NCI-H1092 (cell line): ENCODE results near the gene SDSL.

Experiments used
- DNase-seq: peaks from one replicate; lab custom pipeline; 2025; lab: John Stamatoyannopoulos, UW

SDSL gene

GRCh38 chr12:113396828-113397496 is 25.2 kb upstream of the SDSL start:
- DNase-seq = no peak

GRCh38 chr12:113397497-113398197 is 24.5 kb upstream of the SDSL start:
- DNase-seq = no peak

GRCh38 chr12:113398346-113399290 is 23.6 kb upstream of the SDSL start:
- no peak for DNase-seq

DNA sequence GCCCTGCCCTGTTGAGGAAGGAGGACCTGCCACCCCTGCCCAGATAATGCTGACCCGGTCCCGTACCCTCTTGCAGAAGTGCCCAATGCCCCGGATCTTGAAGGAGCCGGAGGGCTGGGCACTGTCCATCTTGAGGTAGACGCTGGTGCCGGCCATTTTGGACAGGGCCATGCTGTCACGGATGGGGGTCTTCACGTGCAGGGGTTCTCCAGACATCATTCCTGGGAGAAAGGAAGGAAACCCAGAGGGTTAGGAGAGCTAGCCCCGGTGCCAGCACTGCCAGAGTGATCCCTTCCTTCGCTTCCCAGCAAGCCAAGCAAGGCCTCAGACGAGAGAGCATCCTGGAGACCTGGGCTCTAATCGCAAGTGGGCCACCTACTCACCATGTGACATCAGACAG is 22.7 kb upstream of the SDSL start:
- no peak for DNase-seq

GRCh38 chr12:113400362-113400761 is 21.8 kb upstream of the SDSL start:
- DNase-seq = no peak

DNA sequence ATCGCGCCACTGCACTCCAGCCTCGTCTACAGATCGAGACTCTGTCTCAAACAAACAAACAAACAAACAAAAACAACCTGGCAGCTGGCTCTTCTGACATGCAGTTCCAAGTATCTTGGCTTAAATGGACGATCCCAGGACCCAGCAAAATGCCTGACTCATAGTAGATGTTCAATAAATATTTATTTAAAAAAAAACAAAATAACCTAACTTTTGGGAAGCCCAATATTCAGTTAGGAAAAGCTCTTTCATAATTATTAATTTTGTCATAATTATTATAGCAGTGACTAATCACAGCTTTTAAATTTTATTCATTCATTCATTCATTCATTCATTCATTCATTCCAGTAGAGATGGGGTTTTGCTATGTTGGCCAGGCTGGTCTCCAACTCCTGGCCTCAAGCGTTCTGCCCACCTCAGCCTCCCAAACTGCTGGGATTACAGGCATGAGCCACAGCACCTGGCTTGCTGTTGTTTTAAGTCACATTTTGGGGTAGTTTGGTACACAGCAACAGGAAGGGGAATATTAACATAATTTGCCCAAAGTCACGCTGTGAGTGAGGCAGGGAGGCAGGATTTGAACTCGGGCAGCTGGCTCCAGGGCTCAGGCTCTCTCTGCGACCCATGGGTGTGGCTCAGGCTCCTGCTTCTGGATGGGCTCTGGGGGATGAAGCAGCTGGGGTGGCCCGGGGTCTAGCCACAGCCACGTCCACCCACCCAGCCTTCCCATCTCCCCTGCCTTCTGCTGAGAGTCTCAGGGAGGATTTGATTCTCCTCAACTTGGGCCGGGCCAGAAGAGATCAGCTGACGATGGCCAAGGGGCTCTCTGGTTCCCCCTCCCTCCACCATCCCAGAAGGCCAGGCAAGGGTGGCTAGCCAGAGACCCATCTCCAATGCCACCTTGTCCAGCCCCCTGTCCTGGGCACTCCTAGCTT is 20.8 kb upstream of the SDSL start:
- DNase-seq = no peak

GRCh38 chr12:113402586-113403260 is 19.5 kb upstream of the SDSL start:
- DNase-seq = no peak

DNA sequence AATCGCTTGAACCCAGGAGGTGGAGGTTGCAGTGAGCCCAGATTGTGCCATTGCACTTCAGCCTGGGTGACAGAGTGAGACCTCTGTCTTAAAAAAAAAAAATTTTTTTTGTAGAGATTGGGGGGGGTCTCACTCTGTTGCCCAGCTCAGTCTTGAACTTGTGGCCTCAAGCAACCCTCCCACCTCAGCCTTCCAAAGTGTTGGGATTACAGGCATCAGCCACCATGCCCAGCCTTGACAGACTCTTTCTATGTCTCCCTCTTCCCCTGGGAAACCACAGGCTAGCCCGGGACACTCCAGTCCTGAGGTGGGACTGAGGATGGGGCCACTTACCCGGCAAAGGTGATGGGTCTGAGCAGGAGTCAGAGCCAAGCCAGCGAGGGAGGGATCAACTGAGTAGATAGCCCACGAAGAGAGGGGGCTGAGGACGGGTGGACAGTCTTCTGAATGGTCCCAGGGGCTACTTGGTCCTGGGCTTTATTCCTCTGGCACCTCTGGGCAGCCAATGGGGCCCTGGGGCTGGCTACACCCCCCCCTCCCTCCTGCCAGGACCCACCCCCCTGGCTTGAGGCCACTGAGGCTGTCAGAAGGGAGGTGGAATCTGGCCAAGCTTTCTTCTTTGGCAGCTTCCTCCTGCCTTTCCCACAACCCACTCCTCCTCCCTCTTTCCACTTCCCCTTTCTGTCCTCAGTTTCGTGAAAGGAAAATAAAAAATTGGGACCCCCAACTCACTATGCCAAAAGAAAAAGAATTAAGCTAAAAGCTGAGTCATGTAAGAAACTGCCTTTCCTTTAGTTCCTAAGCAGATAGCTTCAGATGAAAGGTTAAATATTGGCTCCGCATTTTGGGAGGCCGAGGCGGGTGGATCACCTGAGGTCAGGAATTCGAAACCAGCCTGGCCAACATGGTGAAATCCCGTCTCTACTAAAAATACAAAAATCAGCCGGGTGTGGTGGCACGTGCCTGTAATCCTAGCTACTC is 18.5 kb upstream of the SDSL start, which contains the start of gene SDS:
Gene SDS (minus strand): TSS at position 453 of the 981 bp plus-strand sequence. CDS start 4,179 bp downstream, outside the sequence.
- peak; percentile 20 for DNase-seq

DNA sequence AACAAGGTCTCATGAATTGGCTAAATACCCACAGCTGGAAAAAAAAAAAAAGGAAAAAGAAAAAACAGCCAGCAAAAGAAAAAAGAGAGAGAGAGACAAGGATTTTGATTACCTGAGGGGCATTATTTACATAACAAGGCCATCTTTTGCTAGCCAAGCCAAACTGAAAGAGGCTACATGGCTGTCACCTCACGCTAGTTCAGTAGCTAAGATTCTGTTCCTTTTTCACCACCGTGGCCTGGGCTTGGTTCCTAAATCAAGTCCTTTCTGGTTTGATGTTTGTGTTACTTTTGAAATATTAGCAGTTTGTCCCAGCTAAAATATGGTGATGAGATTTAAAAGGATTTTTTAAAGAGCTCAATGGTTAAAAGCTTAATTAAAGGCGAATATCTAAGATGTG is 16.5 kb upstream of the SDSL start:
- DNase-seq = no peak

GRCh38 chr12:113407931-113408600 is 14.1 kb upstream of the SDSL start:
- no peak for DNase-seq

GRCh38 chr12:113408756-113409298 is 13.4 kb upstream of the SDSL start:
- no peak for DNase-seq

DNA sequence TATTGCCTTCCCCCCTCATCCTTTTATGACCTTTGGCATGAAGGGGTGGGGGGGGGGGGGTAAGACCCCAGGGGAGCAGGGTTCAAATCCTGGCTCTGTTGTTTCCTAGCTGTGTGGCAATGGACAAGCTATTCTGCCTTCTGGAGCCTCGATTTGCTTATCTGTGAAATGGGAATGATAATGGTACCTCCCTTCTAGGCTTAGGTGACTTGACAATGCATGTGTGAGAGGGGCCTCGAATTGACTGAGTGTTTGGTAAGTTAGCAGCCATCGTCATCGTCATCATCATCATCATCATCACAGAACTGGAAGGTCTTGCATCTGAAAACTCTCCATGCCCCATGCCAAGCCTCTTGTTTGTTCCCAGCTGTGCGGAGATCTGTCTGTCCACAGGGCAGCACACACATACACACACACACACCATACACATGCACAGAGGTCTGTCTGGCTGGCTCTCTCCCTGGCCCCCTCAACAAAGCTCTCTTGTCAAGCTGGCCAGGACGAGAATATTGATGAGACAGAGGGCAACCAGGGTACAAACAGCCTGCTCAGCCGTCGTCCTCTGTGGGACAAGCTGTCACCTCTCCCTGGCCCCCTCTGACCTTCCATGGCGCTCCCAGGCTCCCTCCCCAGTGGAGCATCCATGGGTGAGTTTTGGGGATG is 12.6 kb upstream of the SDSL start:
- DNase-seq = no peak

- DNase-seq = no peak
Measured at GRCh38 chr12:113413488-113413939, 8.7 kb upstream of the SDSL start.

DNA sequence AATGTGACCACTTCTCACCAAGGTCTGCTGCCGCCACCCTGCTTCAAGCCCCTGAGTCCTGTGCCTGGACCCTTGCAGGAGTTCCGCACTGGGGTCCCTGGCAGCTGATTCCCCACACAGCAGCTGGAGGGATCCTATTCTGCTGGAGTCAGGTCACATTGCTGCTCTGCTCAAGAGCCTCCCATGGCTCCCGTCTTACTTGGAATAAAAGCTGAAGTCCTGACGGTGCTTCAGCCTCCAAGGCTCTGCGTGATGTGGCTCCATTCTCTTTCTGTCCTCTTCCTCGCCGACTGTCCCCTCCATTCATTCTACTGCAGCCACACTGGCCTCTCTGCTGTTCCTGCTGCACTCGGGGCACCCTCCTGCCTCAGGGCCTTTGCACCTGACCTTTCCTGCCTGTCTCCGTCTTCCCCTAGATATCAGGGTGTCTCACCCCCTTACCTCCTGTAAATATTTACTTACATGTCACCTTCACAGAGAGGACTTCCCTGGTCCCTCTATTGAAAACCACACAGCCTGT is 7.6 kb upstream of the SDSL start:
- no peak for DNase-seq

DNA sequence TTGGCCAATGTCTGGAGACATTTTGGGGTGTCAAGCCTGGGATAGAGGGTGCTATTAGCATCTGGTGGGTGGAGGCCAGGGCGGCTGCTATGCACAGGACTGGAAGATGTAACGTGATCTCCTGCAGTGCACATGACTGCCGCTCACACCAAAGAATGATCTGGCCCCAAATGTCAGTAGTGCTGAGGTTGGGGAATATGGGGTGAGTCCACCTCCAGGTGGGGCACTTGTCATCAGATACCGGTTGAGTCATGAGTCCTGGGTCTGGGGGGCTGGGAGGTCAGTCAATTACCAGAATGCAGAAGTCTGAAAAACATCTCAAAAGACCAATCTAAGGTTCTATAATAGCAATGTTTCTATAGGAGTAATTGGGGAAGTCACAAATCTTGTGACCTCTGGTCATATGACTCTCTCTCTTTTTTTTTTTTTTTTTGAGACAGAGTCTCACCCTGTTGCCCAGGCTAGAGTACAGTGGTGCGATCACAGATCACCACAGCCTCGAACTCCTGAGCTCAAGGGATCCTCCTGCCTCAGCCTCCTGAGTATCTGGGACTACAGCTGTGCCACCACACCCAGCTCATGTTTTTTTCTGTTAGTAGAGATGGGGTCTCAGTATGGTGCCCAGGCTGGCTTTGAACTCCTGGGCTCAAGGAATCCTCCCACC is 6.0 kb upstream of the SDSL start:
- DNase-seq = no peak

DNA sequence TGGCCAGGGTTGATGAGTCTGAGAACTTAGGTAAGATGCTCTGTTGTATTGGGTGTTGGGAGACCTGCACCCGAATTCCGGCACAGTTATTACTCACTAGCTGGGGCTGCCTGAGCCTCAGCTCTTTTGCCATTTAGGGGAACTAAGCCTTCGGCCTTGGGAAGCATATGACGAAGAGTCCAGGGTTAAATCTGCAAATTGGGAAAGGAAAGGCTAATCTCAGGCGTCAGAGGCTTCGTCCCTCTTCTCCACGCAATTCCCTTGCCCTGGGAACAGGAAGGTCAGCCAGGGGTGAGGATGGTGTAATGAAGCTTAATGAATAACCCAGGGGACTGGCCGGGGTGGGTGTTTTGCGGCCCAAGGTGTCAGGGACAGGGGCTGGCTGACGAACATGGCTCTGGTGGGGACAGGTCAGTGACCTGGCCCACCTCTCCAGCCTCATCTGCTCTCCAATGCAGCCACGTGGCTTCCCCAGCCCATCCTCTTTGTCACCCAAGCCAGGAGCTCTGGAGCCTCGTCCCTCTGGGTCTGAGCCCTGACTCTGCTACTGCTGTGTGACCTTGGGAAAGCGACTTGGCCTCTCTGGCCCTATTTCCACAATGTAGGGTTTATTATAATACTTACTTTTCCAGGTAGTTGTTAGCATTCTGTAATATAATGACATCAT is 3.8 kb upstream of the SDSL start:
- no peak for DNase-seq
